Measurements from ENCODE around the gene UQCR10.

DNA sequence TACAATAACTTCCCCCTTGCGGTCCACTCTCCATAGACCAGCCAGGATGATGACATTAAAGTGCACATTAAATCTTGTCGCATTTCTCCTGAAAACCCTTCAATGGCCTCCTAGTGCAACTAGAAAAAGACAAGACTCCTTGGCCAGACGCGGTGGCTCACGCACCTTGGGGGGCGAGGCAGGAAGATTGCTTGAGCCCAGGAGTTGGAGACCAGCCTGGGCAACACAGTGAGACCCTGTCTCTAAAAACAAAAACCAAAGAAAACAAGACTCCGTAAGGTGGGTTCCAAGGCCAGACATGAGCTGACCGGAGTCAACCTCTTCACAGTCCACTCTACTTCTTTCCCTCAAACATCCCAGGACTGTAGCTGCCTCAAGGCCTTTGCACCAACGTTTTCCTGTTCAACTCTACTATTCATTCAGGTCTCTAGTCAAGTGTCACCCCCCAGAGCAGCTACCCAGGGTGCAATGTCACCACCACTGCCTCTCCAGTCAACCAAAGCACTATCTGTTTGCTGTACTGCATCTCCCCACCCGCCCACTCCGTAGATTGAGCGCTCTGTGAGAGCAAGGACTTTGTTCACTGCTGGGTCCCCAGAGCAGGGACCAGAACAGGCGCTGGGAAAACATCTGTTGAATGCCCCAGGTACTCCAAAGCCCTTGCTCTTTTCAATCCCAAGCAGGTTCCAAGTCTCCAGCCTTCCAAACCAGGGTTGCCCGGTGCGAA lies 1.1 kb upstream of the UQCR10 start:
- TF ChIP-seq, protein P1, sequence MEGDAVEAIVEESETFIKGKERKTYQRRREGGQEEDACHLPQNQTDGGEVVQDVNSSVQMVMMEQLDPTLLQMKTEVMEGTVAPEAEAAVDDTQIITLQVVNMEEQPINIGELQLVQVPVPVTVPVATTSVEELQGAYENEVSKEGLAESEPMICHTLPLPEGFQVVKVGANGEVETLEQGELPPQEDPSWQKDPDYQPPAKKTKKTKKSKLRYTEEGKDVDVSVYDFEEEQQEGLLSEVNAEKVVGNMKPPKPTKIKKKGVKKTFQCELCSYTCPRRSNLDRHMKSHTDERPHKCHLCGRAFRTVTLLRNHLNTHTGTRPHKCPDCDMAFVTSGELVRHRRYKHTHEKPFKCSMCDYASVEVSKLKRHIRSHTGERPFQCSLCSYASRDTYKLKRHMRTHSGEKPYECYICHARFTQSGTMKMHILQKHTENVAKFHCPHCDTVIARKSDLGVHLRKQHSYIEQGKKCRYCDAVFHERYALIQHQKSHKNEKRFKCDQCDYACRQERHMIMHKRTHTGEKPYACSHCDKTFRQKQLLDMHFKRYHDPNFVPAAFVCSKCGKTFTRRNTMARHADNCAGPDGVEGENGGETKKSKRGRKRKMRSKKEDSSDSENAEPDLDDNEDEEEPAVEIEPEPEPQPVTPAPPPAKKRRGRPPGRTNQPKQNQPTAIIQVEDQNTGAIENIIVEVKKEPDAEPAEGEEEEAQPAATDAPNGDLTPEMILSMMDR (IDR thresholded peaks at IDR 0.05 in 2 of 3, conservative IDR thresholded peaks at IDR 0.05 in 1 of 3; ENCODE audit: borderline replicate concordance in 1 of 3, insufficient read depth in 1 of 3, low read depth in 2 of 3, low read length in 2 of 3): no peak
- no peak for TF ChIP-seq JUND (IDR thresholded peaks at IDR 0.05)
- TF ChIP-seq EZH2 (IDR thresholded peaks at IDR 0.05): no peak
- no peak for TF ChIP-seq SP1 (IDR thresholded peaks at IDR 0.05; ENCODE audit: low read depth)
- TF ChIP-seq SRF (IDR thresholded peaks at IDR 0.05; ENCODE audit: low read depth): no peak
- no peak for TF ChIP-seq POLR2AphosphoS5 (IDR thresholded peaks at IDR 0.05; ENCODE audit: low read depth, low read length)
- TF ChIP-seq, protein P2, sequence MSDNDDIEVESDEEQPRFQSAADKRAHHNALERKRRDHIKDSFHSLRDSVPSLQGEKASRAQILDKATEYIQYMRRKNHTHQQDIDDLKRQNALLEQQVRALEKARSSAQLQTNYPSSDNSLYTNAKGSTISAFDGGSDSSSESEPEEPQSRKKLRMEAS (IDR thresholded peaks at IDR 0.05): no peak
- no peak for TF ChIP-seq YY1 (IDR thresholded peaks at IDR 0.05; ENCODE audit: extremely low read depth, insufficient replicate concordance, low read depth, low read length)
- TF ChIP-seq, protein P3, sequence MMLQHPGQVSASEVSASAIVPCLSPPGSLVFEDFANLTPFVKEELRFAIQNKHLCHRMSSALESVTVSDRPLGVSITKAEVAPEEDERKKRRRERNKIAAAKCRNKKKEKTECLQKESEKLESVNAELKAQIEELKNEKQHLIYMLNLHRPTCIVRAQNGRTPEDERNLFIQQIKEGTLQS (IDR thresholded peaks at IDR 0.05): no peak
- TF ChIP-seq POLR2A (IDR thresholded peaks at IDR 0.05; ENCODE audit: borderline replicate concordance, extremely low read depth, insufficient read depth, insufficient read length): no peak
- TF ChIP-seq ELF1 (IDR thresholded peaks at IDR 0.05; ENCODE audit: borderline replicate concordance, low read depth): no peak

Data from HCT116 (cell line).